COLO668 (cell line): ENCODE measurements around the gene MAX.

Experiments
- DNase-seq: peaks from one replicate; lab custom pipeline; 2025; ENCODE audit not compliant: unreplicated experiment; lab: John Stamatoyannopoulos, UW

The MAX gene

GRCh38 chr14:65074449-65075150, 27.7 kb downstream of the MAX start:
- DNase-seq: no peak

GRCh38 chr14:65073605-65074201, 28.6 kb downstream of the MAX start:
- no peak for DNase-seq

- no peak for DNase-seq
Observed at GRCh38 chr14:65072937-65073336, 29.4 kb downstream of the MAX start.

GRCh38 chr14:65072256-65072655, 30.1 kb downstream of the MAX start:
- DNase-seq: no peak

GRCh38 chr14:65071544-65071943, 30.8 kb downstream of the MAX start:
- DNase-seq: no peak

- DNase-seq: peak; percentile 93
Observed at GRCh38 chr14:65070471-65070976, 31.8 kb downstream of the MAX start.

GRCh38 chr14:65069874-65070413, 32.4 kb downstream of the MAX start:
- no peak for DNase-seq

GRCh38 chr14:65065719-65066118, 36.6 kb downstream of the MAX start:
- no peak for DNase-seq

GRCh38 chr14:65062096-65063075, 39.9 kb downstream of the MAX start:
- DNase-seq: no peak

GRCh38 chr14:65057695-65058094, 44.6 kb downstream of the MAX start:
- no peak for DNase-seq

- DNase-seq: no peak
Observed at GRCh38 chr14:65054471-65055085, 47.7 kb downstream of the MAX start.

- no peak for DNase-seq
Observed at GRCh38 chr14:65053466-65053865, 48.9 kb downstream of the MAX start.

GRCh38 chr14:65052832-65053231, 49.5 kb downstream of the MAX start:
- DNase-seq: no peak

- DNase-seq: no peak
Observed at GRCh38 chr14:65045709-65046108, 56.6 kb downstream of the MAX start.

GRCh38 chr14:65045006-65045405, 57.3 kb downstream of the MAX start:
- DNase-seq: no peak

GRCh38 chr14:65044596-65044959, 57.7 kb downstream of the MAX start:
- DNase-seq: no peak

GRCh38 chr14:65043893-65044595, 58.3 kb downstream of the MAX start:
- no peak for DNase-seq

- no peak for DNase-seq
Observed at GRCh38 chr14:65042731-65043372, 59.5 kb downstream of the MAX start.

- no peak for DNase-seq
Observed at GRCh38 chr14:65042296-65042695, 60.0 kb downstream of the MAX start.

- DNase-seq: no peak
Observed at GRCh38 chr14:65041434-65041915, 60.8 kb downstream of the MAX start.
